H1 (cell line): ENCODE results near the gene SCARB1. TPM values are rescaled to one million over a fixed set of nuclear protein-coding genes. Genes with fewer than 3 reads are reported as not detected.

Experiments used
- CTCF ChIA-PET: fragments of 300-600 bp; sonication (Branson Sonifier 250); formaldehyde crosslinking; loops from one replicate; lab custom pipeline; 2021; ENCODE audit not compliant: partially characterized antibody; lab: Charles Lee
- POLR2A ChIA-PET: fragments of 300-600 bp; sonication (Branson Sonifier 250); formaldehyde crosslinking; loops from one replicate; lab custom pipeline; 2021; ENCODE audit warnings: inconsistent platforms; ENCODE audit not compliant: partially characterized antibody; lab: Charles Lee
- DNase-seq, 2 experiments: peaks; one replicate each; pipeline versions ENCODE4 v3.0.0 to v3.0.0-alpha.2; 2010 to 2022; ENCODE audit warnings: low spot score in 2 of 2, low read depth in 1 of 2, mixed read lengths in 1 of 2
- FAIRE-seq: peaks from 2 replicates; lab custom pipeline; 2011; peaks lifted over from hg19 to GRCh38; lab: Jason Lieb, UNC
- H2AFZ ChIP-seq: 2 replicates; pipeline ENCODE4 v1.8.1; 2012; ENCODE audit warnings: low read length, inconsistent platforms
- H2AK5ac ChIP-seq: 2 replicates; pipeline ENCODE4 v1.6.1; 2013; ENCODE audit warnings: low read depth, low read length
- H2BK120ac ChIP-seq: replicated peaks from 2 replicates; pipeline ENCODE3; 2013; ENCODE audit warnings: low read depth, low read length, inconsistent platforms
- H2BK12ac ChIP-seq: 2 replicates; pipeline ENCODE4 v1.6.1; 2013; ENCODE audit warnings: low read depth, low read length
- H2BK15ac ChIP-seq: 2 replicates; pipeline ENCODE4 v1.6.1; 2013; ENCODE audit warnings: low read length
- H2BK20ac ChIP-seq: 2 replicates; pipeline ENCODE4 v1.6.1; 2013; ENCODE audit warnings: low read length
- H2BK5ac ChIP-seq: 2 replicates; pipeline ENCODE4 v1.6.1; 2013; ENCODE audit warnings: low read depth, low read length
- H3K14ac ChIP-seq: 2 replicates; pipeline ENCODE4 v1.6.1; 2013; ENCODE audit warnings: inconsistent platforms; ENCODE audit not compliant: insufficient read length
- H3K18ac ChIP-seq: 2 replicates; pipeline ENCODE4 v1.6.1; 2013; ENCODE audit warnings: low read length; ENCODE audit errors: extremely low read depth
- H3K23ac ChIP-seq: 2 replicates; pipeline ENCODE4 v1.6.1; 2013; ENCODE audit warnings: inconsistent platforms; ENCODE audit not compliant: insufficient read length
- H3K23me2 ChIP-seq: 2 replicates; pipeline ENCODE4 v1.6.1; 2013; ENCODE audit warnings: low read depth, low read length
- H3K27ac ChIP-seq: 2 replicates; pipeline ENCODE4 v1.6.1; 2011; ENCODE audit warnings: low read depth, low read length, inconsistent platforms
- H3K27me3 ChIP-seq, 4 experiments: replicated peaks in 1 of 4; 1 replicate in 1 of 4; 2 replicates in 3 of 4; pipeline versions ENCODE4 v1.6.1 to v1.8.1; 2011 to 2013; ENCODE audit warnings: low read length in 3 of 4, mild to moderate bottlenecking in 3 of 4, inconsistent platforms in 2 of 4, mixed read lengths in 2 of 4, moderate library complexity in 1 of 4; ENCODE audit not compliant: control insufficient read depth in 3 of 4, insufficient read depth in 3 of 4; ENCODE audit errors: extremely low read depth in 1 of 4
- H3K36me3 ChIP-seq, 4 experiments: 2 replicates each; pipeline versions ENCODE4 v1.6.1 to v1.8.1; 2011 to 2013; ENCODE audit warnings: mild to moderate bottlenecking in 4 of 4, low read length in 3 of 4, moderate library complexity in 2 of 4, control low read depth in 1 of 4, inconsistent platforms in 1 of 4; ENCODE audit not compliant: insufficient read depth in 4 of 4, control insufficient read depth in 2 of 4
- H3K4ac ChIP-seq: replicated peaks from 2 replicates; pipeline ENCODE3; 2013; ENCODE audit warnings: low read length, low read depth, mixed read lengths, inconsistent platforms; ENCODE audit not compliant: insufficient read length
- H3K4me1 ChIP-seq, 4 experiments: replicated peaks in 1 of 4; 1 replicate in 1 of 4; 2 replicates in 3 of 4; pipeline versions ENCODE4 v1.6.1 to v1.8.1; 2011 to 2013; ENCODE audit warnings: low read length in 3 of 4, inconsistent platforms in 2 of 4, mixed read lengths in 1 of 4; ENCODE audit not compliant: insufficient read depth in 4 of 4, control insufficient read depth in 3 of 4
- H3K4me2 ChIP-seq, 2 experiments: 2 replicates each; pipeline versions ENCODE4 v1.6.1 to v1.8.1; 2011 to 2013; ENCODE audit warnings: low read depth in 2 of 2, low read length in 2 of 2, control low read depth in 1 of 2, inconsistent platforms in 1 of 2, mild to moderate bottlenecking in 1 of 2; ENCODE audit not compliant: insufficient read depth in 1 of 2
- H3K4me3 ChIP-seq, 4 experiments: fragments of 200-600, 300-600 bp in 1 of 4; sonication (generic), shearing (Covaris generic), sonication (Bioruptor Twin) in 1 of 4; 2 replicates each; pipeline versions ENCODE4 v1.5.1 to v1.8.1; 2011 to 2016; ENCODE audit warnings: low read length in 4 of 4, low read depth in 3 of 4, control low read depth in 2 of 4, inconsistent platforms in 2 of 4, mild to moderate bottlenecking in 2 of 4, mixed read lengths in 1 of 4, moderate library complexity in 1 of 4; ENCODE audit not compliant: insufficient read depth in 2 of 4; ENCODE audit errors: extremely low read depth in 1 of 4
- H3K56ac ChIP-seq: replicated peaks from 2 replicates; pipeline ENCODE3; 2013; ENCODE audit warnings: low read depth, mild to moderate bottlenecking, mixed read lengths, low read length, inconsistent platforms; ENCODE audit not compliant: insufficient read length
- H3K79me1 ChIP-seq: 2 replicates; pipeline ENCODE4 v1.6.1; 2013; ENCODE audit warnings: low read depth, low read length, control low read depth
- H3K79me2 ChIP-seq, 2 experiments: 2 replicates each; pipeline versions ENCODE4 v1.6.1 to v1.8.1; 2012 to 2013; ENCODE audit warnings: low read length in 2 of 2, mild to moderate bottlenecking in 2 of 2, inconsistent platforms in 1 of 2; ENCODE audit not compliant: insufficient read depth in 2 of 2, control insufficient read depth in 1 of 2
- H3K9ac ChIP-seq, 4 experiments: replicated peaks in 1 of 4; 1 replicate in 1 of 4; 2 replicates in 3 of 4; pipeline versions ENCODE4 v1.6.1 to v1.8.1; 2011 to 2013; ENCODE audit warnings: low read depth in 3 of 4, low read length in 3 of 4, control low read depth in 2 of 4, mild to moderate bottlenecking in 2 of 4, moderate library complexity in 2 of 4, inconsistent platforms in 1 of 4; ENCODE audit errors: extremely low read depth in 1 of 4
- H3K9me3 ChIP-seq, 2 experiments: 2 replicates each; pipeline versions ENCODE4 v1.6.1 to v1.8.1; 2012 to 2013; ENCODE audit warnings: mild to moderate bottlenecking in 2 of 2, moderate library complexity in 2 of 2, control low read depth in 1 of 2, inconsistent platforms in 1 of 2, low read depth in 1 of 2, low read length in 1 of 2, mixed read lengths in 1 of 2; ENCODE audit not compliant: insufficient read depth in 2 of 2
- H4K20me1 ChIP-seq, 2 experiments: replicated peaks in 1 of 2; 2 replicates each; pipeline versions ENCODE3 to v1.8.1; 2011 to 2013; ENCODE audit warnings: inconsistent platforms in 2 of 2, low read length in 2 of 2, mild to moderate bottlenecking in 1 of 2; ENCODE audit not compliant: insufficient read depth in 2 of 2, control insufficient read depth in 1 of 2
- H4K5ac ChIP-seq: 2 replicates; pipeline ENCODE4 v1.6.1; 2013; ENCODE audit warnings: low read length, low read depth, mixed read lengths, inconsistent platforms; ENCODE audit not compliant: insufficient read length
- H4K8ac ChIP-seq: 2 replicates; pipeline ENCODE4 v1.8.0; 2013; ENCODE audit warnings: mild to moderate bottlenecking, moderate library complexity, low read length, inconsistent platforms; ENCODE audit not compliant: insufficient read depth; ENCODE audit errors: extremely low read depth
- H4K91ac ChIP-seq: replicated peaks from 2 replicates; pipeline ENCODE3; 2013; ENCODE audit warnings: low read length, mixed read lengths, inconsistent platforms; ENCODE audit not compliant: insufficient read length
- RFX5 ChIP-seq: IDR thresholded peaks from 2 replicates; pipeline ENCODE4 v1.6.1; 2011; ENCODE audit warnings: low read depth, low read length, improper control_type of control experiment, borderline replicate concordance
- SP4 ChIP-seq: IDR thresholded peaks from 2 replicates; pipeline ENCODE4 v1.6.1; 2012; ENCODE audit warnings: low read length, inconsistent platforms
- YY1 ChIP-seq: IDR thresholded peaks from 2 replicates; pipeline ENCODE4 v1.6.1; 2011; ENCODE audit warnings: low read depth, mild to moderate bottlenecking, low read length
- WGBS, 2 experiments: shearing (Covaris generic) in 1 of 2; methylation state at CpG; one replicate each; pipeline versions ENCODE4 v1.1.6 to v1.1.7; 2013 to 2015; ENCODE audit warnings: low lambda C conversion rate in 2 of 2, mixed read lengths in 2 of 2, inconsistent platforms in 1 of 2, low coverage in 1 of 2, missing lambda C conversion rate in 1 of 2; ENCODE audit not compliant: insufficient replicate concordance in 2 of 2, insufficient coverage in 1 of 2, insufficient read length in 1 of 2; ENCODE audit errors: extremely low coverage in 1 of 2, missing lambda C conversion rate in 1 of 2; 5-methylcytosine and 5-hydroxymethylcytosine counted together
- polyA plus RNA-seq, 7 experiments: library from polyadenylated mRNA; depleted of rRNA in 3 of 7; stranded (reverse) in 5 of 7; unstranded in 2 of 7; fragments of >200 nt in 5 of 7; fragments of 200-250 nt in 2 of 7; gene quantifications; 1 replicate in 5 of 7; 2 replicates in 1 of 7; 4 replicates in 1 of 7; pipeline versions ENCODE4 v1.2.1 to v1.2.3, GENCODE V29; 2011 to 2013; ENCODE audit warnings: missing spikeins in 2 of 7, mixed read lengths in 2 of 7
- total RNA-seq: library from RNA; stranded (reverse); fragmentation: NEBNext Ultra II Directional; extraction: Animal tissue kit (Norgen Biotek cat#: 25700); gene quantifications from 2 replicates; pipeline ENCODE4 v1.2.1, GENCODE V29; 2021

SCARB1 gene
- total and polyA plus RNA-seq, 2 of the 8 experiments (the other 6 are each of a cell fraction or from before 2014, with no cell fraction given) = 45.3 to 57.1 TPM

DNA sequence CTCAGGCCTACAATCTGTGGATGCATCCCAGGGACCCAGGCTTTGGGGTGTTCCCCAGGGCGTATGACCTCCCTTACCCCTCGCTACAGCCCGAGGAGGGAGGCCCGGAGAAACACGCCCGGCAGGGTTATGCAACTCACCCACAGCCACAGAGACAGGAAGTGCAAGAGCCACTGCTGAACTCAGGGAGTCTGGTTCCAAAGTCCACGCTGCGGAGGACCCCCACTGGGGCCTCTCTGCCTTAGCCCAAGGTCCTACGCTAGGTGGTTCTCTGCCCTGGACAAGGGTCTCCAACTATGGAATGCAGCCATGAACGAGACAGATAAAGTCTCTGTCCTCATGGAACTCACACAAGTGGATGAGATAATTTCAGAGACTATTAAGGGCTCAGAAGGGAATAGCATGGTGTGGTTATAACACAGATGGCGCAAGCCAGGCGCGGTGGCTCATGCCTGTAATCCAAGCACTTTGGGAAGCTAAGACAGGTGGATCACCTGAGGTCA lies 11.3 kb downstream of the SCARB1 start:
- no peak for FAIRE-seq

More for the DNA sequence above, 11.3 kb downstream of the SCARB1 start:
- Histone ChIP-seq H3K18ac (no peak overlapping the region), H2AK5ac (no peak overlapping the region), H2BK120ac (no peak overlapping the region), H3K4me3 (no peak overlapping the region), H3K27me3 (no peaks in the 10 kb centered on the region), H4K5ac (no peak overlapping the region), H3K9me3 (no peaks in the 10 kb centered on the region), H3K4me2 (no peak overlapping the region), H3K4me1 (no peaks in the 10 kb centered on the region; a peak in 1 of 7 replicates), H2BK5ac (no peak overlapping the region), H3K27ac (no peak overlapping the region), H4K91ac (no peak overlapping the region), H3K23me2 (no peaks in the 10 kb centered on the region), H3K23ac (no peak overlapping the region), H3K9ac (no peak overlapping the region), H4K8ac (no peak overlapping the region), H3K79me1 (peaks cover 19% of the 10 kb centered on the region), H3K79me2 (peaks cover 0 to 18% of the 10 kb centered on the region in 2 experiments), H3K36me3 (no peaks in the 10 kb centered on the region; a peak in 1 of 8 replicates), H3K14ac (no peak overlapping the region), H3K56ac (no peak overlapping the region), H2BK12ac (no peak overlapping the region), H4K20me1 (peaks cover 0 to 9% of the 10 kb centered on the region in 2 experiments), H2BK15ac (no peak overlapping the region), H2BK20ac (no peak overlapping the region), H2AFZ (no peak overlapping the region), H3K4ac (no peak overlapping the region)
- ChIA-PET CTCF (interaction anchor here (0.8 to 0.9 kb wide), 2 partner anchors 54 to 69 kb away, joined by 3 to 4 read pairs; no protein-coding TSS in a partner anchor), POLR2A (interaction anchor here (2.8 kb wide), 1 partner anchor 10 kb away, joined by 8 read pairs; no protein-coding TSS in a partner anchor)
- no peak for TF ChIP-seq RFX5
- no peak for TF ChIP-seq SP4
- TF ChIP-seq YY1 = no peak
- WGBS, 2 experiments = 94% methylated on average over 13 of the region's 13 CpGs; no CpG with 5 or more reads in 1 of the 2 experiments
- DNase-seq = no peak
